AG04449 (cell line): ENCODE data around the gene HLA-DRB1.
"Not testable (repeated sequence)": the region's sequence is repeated elsewhere in the genome, so short reads cannot be mapped to it uniquely, and the experiment has no call there.

Experiments used
- CTCF ChIA-PET: fragments of 350-600 bp; formaldehyde crosslinking; extraction: SDS; loops from one replicate; lab custom pipeline; 2021; ENCODE audit warnings: antibody characterized with exemption; lab: Yijun Ruan, JAX
- POLR2A ChIA-PET: fragments of 400-600, 350-600 bp; formaldehyde crosslinking; extraction: SDS; loops from one replicate; lab custom pipeline; 2020; ENCODE audit warnings: antibody characterized with exemption, inconsistent platforms; lab: Yijun Ruan, JAX
- DNase-seq: peaks from one replicate; pipeline ENCODE4 v3.0.0-alpha.2; 2010; ENCODE audit warnings: low read depth, low spot score
- H3K4me3 ChIP-seq: 2 replicates; pipeline ENCODE4 v1.5.1; 2011; ENCODE audit warnings: low read depth, mild to moderate bottlenecking, control low read depth, low read length
- CTCF ChIP-seq: IDR thresholded peaks from one replicate; pipeline ENCODE4 v1.5.1; 2011; ENCODE audit warnings: mild to moderate bottlenecking, moderate library complexity, low read length, control low read depth, inconsistent platforms; ENCODE audit not compliant: insufficient read depth; ENCODE audit errors: missing control alignments

Gene HLA-DRB1

GRCh38 chr6:32589596-32590449 lies at the start of gene HLA-DRB1:
TSS of gene HLA-DRB1 (minus strand) at chr6:32589848. CDS start at chr6:32589742, 106 bp downstream.
- ChIA-PET CTCF (no interaction called here), POLR2A (no interaction called here)
- no peak for DNase-seq
- no peak for TF ChIP-seq CTCF
- H3K4me3 ChIP-seq, result no peak within 1 kb of the TSS

- ChIA-PET CTCF (no interaction called here), POLR2A (no interaction called here)
- no peak for TF ChIP-seq CTCF
- DNase-seq, result no peak
- H3K4me3 ChIP-seq, result no peak overlapping the region
These were observed 49.0 kb upstream of the HLA-DRB1 start for GRCh38 chr6:32638532-32639219.

GRCh38 chr6:32637883-32638282 lies 48.2 kb upstream of the HLA-DRB1 start:
- CTCF ChIA-PET, result no interaction called here
- no peak overlapping the region for H3K4me3 ChIP-seq
- no peak for TF ChIP-seq CTCF
- no peak for DNase-seq
- POLR2A ChIA-PET, result no interaction called here

GRCh38 chr6:32637219-32637880 lies 47.7 kb upstream of the HLA-DRB1 start, which contains the start of gene HLA-DQA1:
TSS of gene HLA-DQA1 (plus strand) at chr6:32637406. CDS start at chr6:32637459, 53 bp downstream.
- no peak within 1 kb of the TSS for H3K4me3 ChIP-seq
- ChIA-PET CTCF (no interaction called here), POLR2A (no interaction called here)
- DNase-seq, result no peak
- no peak for TF ChIP-seq CTCF

GRCh38 chr6:32635526-32636123 lies 46.0 kb upstream of the HLA-DRB1 start:
- POLR2A ChIA-PET, result no interaction called here
- CTCF ChIA-PET, result no interaction called here
- no peak for TF ChIP-seq CTCF
- DNase-seq, result no peak
- H3K4me3 ChIP-seq, result no peak overlapping the region

- CTCF ChIA-PET, H3K4me3 ChIP-seq, DNase-seq, POLR2A ChIA-PET: not testable (repeated sequence)
These were observed 40.1 kb upstream of the HLA-DRB1 start for GRCh38 chr6:32629793-32630192.
